HG03354 (cell line): ENCODE results near the gene ABCG4.
"Not testable (repeated sequence)": the region's sequence is repeated elsewhere in the genome, so short reads cannot be mapped to it uniquely, and the experiment has no call there.

ENCODE experiments used
- ATAC-seq: cut with Tn5 transposase; IDR thresholded peaks from one replicate; pipeline ENCODE4 v1.9.1; 2021; ENCODE audit warnings: mild to moderate bottlenecking; ENCODE audit not compliant: unreplicated experiment, poor library complexity, severe bottlenecking

ABCG4 gene

GRCh38 chr11:119198925-119199324 lies 50.1 kb downstream of the ABCG4 start:
- no peak for ATAC-seq

GRCh38 chr11:119201236-119201635 lies 52.4 kb downstream of the ABCG4 start:
- not testable (repeated sequence) for ATAC-seq

- ATAC-seq, result no peak
These were observed 53.7 kb downstream of the ABCG4 start for GRCh38 chr11:119202554-119202953.

GRCh38 chr11:119204066-119204465 lies 55.2 kb downstream of the ABCG4 start:
- no peak for ATAC-seq

- ATAC-seq, result no peak
These were observed 56.2 kb downstream of the ABCG4 start for GRCh38 chr11:119205080-119205479.

GRCh38 chr11:119205574-119206510 lies 57.0 kb downstream of the ABCG4 start, which contains the start of gene CBL:
Gene CBL, plus strand, starts transcription at chr11:119206339. Its CDS starts 79 bp downstream, at chr11:119206418.
- peak; percentile 81 for ATAC-seq

- ATAC-seq, result peak; percentile 28
These were observed 57.9 kb downstream of the ABCG4 start for GRCh38 chr11:119206511-119207414.

GRCh38 chr11:119207415-119207960 lies 58.6 kb downstream of the ABCG4 start:
- no peak for ATAC-seq

- ATAC-seq, result no peak
These were observed 60.3 kb downstream of the ABCG4 start for GRCh38 chr11:119209186-119209585.

GRCh38 chr11:119210050-119210449 lies 61.2 kb downstream of the ABCG4 start:
- ATAC-seq, result no peak
